CD8-positive, alpha-beta memory T cell (primary cell): ENCODE results near the gene TAOK2. TPM values are rescaled to one million over a fixed set of nuclear protein-coding genes. Genes with fewer than 3 reads are reported as not detected.
A peak's percentile ranks its signal among the peaks of the same experiment; 100 is the strongest.

Experiments used
- CTCF ChIA-PET: fragments of 350-600 bp; sonication (Branson Sonifier 250); formaldehyde crosslinking; loops from one replicate; lab custom pipeline; 2021; ENCODE audit warnings: antibody characterized with exemption; lab: Charles Lee
- POLR2A ChIA-PET: fragments of 350-600 bp; sonication (Branson Sonifier 250); formaldehyde crosslinking; loops from one replicate; lab custom pipeline; 2021; ENCODE audit warnings: antibody characterized with exemption; lab: Charles Lee
- DNase-seq, 5 donors: peaks; one replicate each; pipeline versions ENCODE4 v3.0.0 to v3.0.0-alpha.2; 2020 to 2022; ENCODE audit warnings: mixed read lengths in 1 of 5
- H3K27ac ChIP-seq: one replicate; pipeline ENCODE4 v1.7.0; 2013; ENCODE audit warnings: low read depth, mild to moderate bottlenecking, low read length, moderate library complexity
- H3K27me3 ChIP-seq: 2 replicates; pipeline ENCODE4 v1.7.0; 2013; ENCODE audit warnings: low read length, mild to moderate bottlenecking; ENCODE audit not compliant: insufficient read depth, poor library complexity, severe bottlenecking
- H3K36me3 ChIP-seq: 2 replicates; pipeline ENCODE4 v1.7.0; 2013; ENCODE audit warnings: mild to moderate bottlenecking, low read length, moderate library complexity; ENCODE audit not compliant: insufficient read depth
- H3K4me1 ChIP-seq: 2 replicates; pipeline ENCODE4 v1.7.0; 2013; ENCODE audit warnings: mild to moderate bottlenecking, low read length, moderate library complexity; ENCODE audit not compliant: insufficient read depth
- H3K4me3 ChIP-seq: 2 replicates; pipeline ENCODE4 v1.7.0; 2013; ENCODE audit warnings: mild to moderate bottlenecking, low read length
- H3K9me3 ChIP-seq: 2 replicates; pipeline ENCODE4 v1.7.0; 2013; ENCODE audit warnings: mild to moderate bottlenecking, low read length
- H3K27ac Mint-ChIP-seq, 8 donors: one replicate each; pipeline ENCODE4 v1.8.0; 2020 to 2021; ENCODE audit warnings: mixed read lengths in 8 of 8, mild to moderate bottlenecking in 6 of 8, inconsistent platforms in 3 of 8, moderate library complexity in 3 of 8
- H3K27me3 Mint-ChIP-seq, 2 donors: one replicate each; pipeline ENCODE4 v1.8.0; 2020 to 2021; ENCODE audit warnings: mixed read lengths in 2 of 2, mild to moderate bottlenecking in 1 of 2, moderate library complexity in 1 of 2
- H3K36me3 Mint-ChIP-seq, 3 donors: one replicate each; pipeline ENCODE4 v1.8.0; 2020 to 2021; ENCODE audit warnings: mixed read lengths in 3 of 3, inconsistent platforms in 1 of 3, mild to moderate bottlenecking in 1 of 3
- H3K4me1 Mint-ChIP-seq, 3 donors: one replicate each; pipeline ENCODE4 v1.8.0; 2020 to 2021; ENCODE audit warnings: mixed read lengths in 3 of 3, inconsistent platforms in 1 of 3, mild to moderate bottlenecking in 1 of 3
- H3K4me3 Mint-ChIP-seq, 7 donors: one replicate each; pipeline ENCODE4 v1.8.0; 2020 to 2021; ENCODE audit warnings: mixed read lengths in 7 of 7, mild to moderate bottlenecking in 6 of 7, moderate library complexity in 4 of 7, inconsistent platforms in 2 of 7
- H3K9me3 Mint-ChIP-seq, 5 donors: one replicate each; pipeline ENCODE4 v1.8.0; 2020 to 2022; ENCODE audit warnings: mixed read lengths in 5 of 5, mild to moderate bottlenecking in 3 of 5, moderate library complexity in 2 of 5, inconsistent platforms in 1 of 5
- polyA plus RNA-seq: library from polyadenylated mRNA; unstranded; fragments of 300-500 nt; fragmentation: Illumina TruSeq; gene quantifications from one replicate; pipeline ENCODE4 v1.2.3, GENCODE V29; 2021
- total RNA-seq, 2 experiments: library from RNA; stranded (reverse); gene quantifications; one replicate each; pipeline ENCODE4 v1.2.3, GENCODE V29; 2021

The TAOK2 gene
- total and polyA plus RNA-seq, 3 experiments from 2014 or later = 7.1 to 44.3 (median 41.8) TPM

GRCh38 chr16:29991571-29991904 is 17.9 kb downstream of the TAOK2 start:
- no peak for DNase-seq
- peaks cover 17 to 27% (median 18%) of the 10 kb centered on the region in 3 donors for H3K4me1 Mint-ChIP-seq
- no peaks in the 10 kb centered on the region for H3K9me3 ChIP-seq
- no peak overlapping the region for H3K27ac Mint-ChIP-seq
- H3K4me1 ChIP-seq = peaks cover 12% of the 10 kb centered on the region
- no peaks in the 10 kb centered on the region for H3K27me3 ChIP-seq
- no peaks in the 10 kb centered on the region for H3K9me3 Mint-ChIP-seq
- no peak overlapping the region for H3K4me3 Mint-ChIP-seq
- ChIA-PET CTCF (no interaction called here), POLR2A (no interaction called here)
- H3K4me3 ChIP-seq = no peak overlapping the region
- H3K36me3 Mint-ChIP-seq = peaks cover 6 to 74% (median 13%) of the 10 kb centered on the region in 3 donors
- no peak overlapping the region for H3K27ac ChIP-seq
- H3K36me3 ChIP-seq = peaks cover 6% of the 10 kb centered on the region
- H3K27me3 Mint-ChIP-seq = no peaks in the 10 kb centered on the region

- CTCF ChIA-PET = interaction anchor here (0.9 kb wide), 1 partner anchor 19 kb away, joined by 3 read pairs; the partner anchor contains the start of gene TAOK2
- peak overlapping the region in 2 of 8 donors; percentile 49 to 67 for H3K27ac Mint-ChIP-seq
Observed at GRCh38 chr16:29992344-29992967, 18.8 kb downstream of the TAOK2 start.

GRCh38 chr16:29993191-29993902 is 19.7 kb downstream of the TAOK2 start:
- Histone ChIP-seq H3K4me1 (peaks cover 19% of the 10 kb centered on the region), H3K9me3 (no peaks in the 10 kb centered on the region), H3K36me3 (peaks cover 6% of the 10 kb centered on the region), H3K4me3 (no peak overlapping the region), H3K27me3 (no peaks in the 10 kb centered on the region), H3K27ac (no peak overlapping the region)
- Mint-ChIP-seq H3K4me3 (peak overlapping the region in 4 of 7 donors; percentile 62 to 99 (median 96)), H3K36me3 (peaks cover 6 to 76% (median 10%) of the 10 kb centered on the region in 3 donors), H3K27me3 (no peaks in the 10 kb centered on the region), H3K9me3 (no peaks in the 10 kb centered on the region), H3K27ac (peak overlapping the region in 2 of 8 donors; percentile 90 to 99), H3K4me1 (peaks cover 25 to 42% (median 32%) of the 10 kb centered on the region in 3 donors)
- ChIA-PET POLR2A (interaction anchor here (1.0 to 1.2 kb wide), 3 partner anchors 13 to 68 kb away, joined by 3 read pairs; partner anchors contain the start of gene TAOK2), CTCF (interaction anchor here (0.8 to 0.9 kb wide), 2 partner anchors 20 to 39 kb away, joined by 3 read pairs; partner anchors contain the start of gene TAOK2)
- DNase-seq = no peak

More at GRCh38 chr16:29992344-29992967, 18.8 kb downstream of the TAOK2 start:
- no peaks in the 10 kb centered on the region for H3K9me3 ChIP-seq
- H3K36me3 ChIP-seq = peaks cover 6% of the 10 kb centered on the region
- H3K4me1 ChIP-seq = peaks cover 19% of the 10 kb centered on the region
- Mint-ChIP-seq H3K9me3 (no peaks in the 10 kb centered on the region), H3K4me1 (peaks cover 23 to 34% (median 25%) of the 10 kb centered on the region in 3 donors), H3K36me3 (peaks cover 6 to 77% (median 10%) of the 10 kb centered on the region in 3 donors), H3K27me3 (no peaks in the 10 kb centered on the region), H3K4me3 (peak overlapping the region in 3 of 7 donors; percentile 41 to 67 (median 57))
- H3K27me3 ChIP-seq = no peaks in the 10 kb centered on the region
- no peak overlapping the region for H3K4me3 ChIP-seq
- no peak for DNase-seq
- POLR2A ChIA-PET = interaction anchor here (1.1 kb wide), 1 partner anchor 19 kb away, joined by 3 read pairs; the partner anchor contains the start of gene TAOK2
- no peak overlapping the region for H3K27ac ChIP-seq

- H3K27ac ChIP-seq = no peak overlapping the region
Observed at GRCh38 chr16:29993903-29994599, 20.4 kb downstream of the TAOK2 start.

GRCh38 chr16:29994600-29995323 is 21.1 kb downstream of the TAOK2 start:
- Histone ChIP-seq H3K4me3 (peak overlapping the region; percentile 83), H3K27me3 (no peaks in the 10 kb centered on the region), H3K4me1 (peaks cover 19% of the 10 kb centered on the region), H3K27ac (peak overlapping the region; percentile 95), H3K36me3 (peaks cover 6% of the 10 kb centered on the region), H3K9me3 (no peaks in the 10 kb centered on the region)
- H3K36me3 Mint-ChIP-seq = peaks cover 0 to 74% (median 8%) of the 10 kb centered on the region in 3 donors
- H3K27me3 Mint-ChIP-seq = no peaks in the 10 kb centered on the region
- peak in 2 of 5 donors; percentile 58 to 62 for DNase-seq
- H3K9me3 Mint-ChIP-seq = no peaks in the 10 kb centered on the region
- ChIA-PET POLR2A (interaction anchor here (0.6 to 3.8 kb wide), 5 partner anchors 9 to 236 kb away, joined by 3 to 14 read pairs (median 4); partner anchors contain the start of genes PAGR1, TAOK2 and TMEM219), CTCF (interaction anchor here (0.8 to 1.9 kb wide), 3 partner anchors 14 to 131 kb away, joined by 3 to 4 read pairs (median 4); partner anchors contain the start of genes CDIPT and TAOK2)
- peaks cover 29 to 54% (median 44%) of the 10 kb centered on the region in 3 donors for H3K4me1 Mint-ChIP-seq
- H3K27ac Mint-ChIP-seq = peak overlapping the region; percentile 96 to 99 (median 98)
- peak overlapping the region; percentile 95 to 99 (median 96) for H3K4me3 Mint-ChIP-seq

More at GRCh38 chr16:29993903-29994599, 20.4 kb downstream of the TAOK2 start:
- no peak for DNase-seq
- CTCF ChIA-PET = interaction anchor here (0.8 kb wide), 1 partner anchor 38 kb away, joined by 3 read pairs; no protein-coding TSS in a partner anchor
- H3K36me3 Mint-ChIP-seq = peaks cover 4 to 74% (median 9%) of the 10 kb centered on the region in 3 donors
- no peak overlapping the region for H3K4me3 ChIP-seq
- H3K4me1 ChIP-seq = peaks cover 19% of the 10 kb centered on the region
- H3K27me3 ChIP-seq = no peaks in the 10 kb centered on the region
- H3K27me3 Mint-ChIP-seq = no peaks in the 10 kb centered on the region
- H3K36me3 ChIP-seq = peaks cover 6% of the 10 kb centered on the region
- no peaks in the 10 kb centered on the region for H3K9me3 ChIP-seq
- peak overlapping the region; percentile 53 to 99 (median 70) for H3K4me3 Mint-ChIP-seq
- H3K27ac Mint-ChIP-seq = peak overlapping the region; percentile 14 to 99 (median 88)
- POLR2A ChIA-PET = interaction anchor here (1.0 to 3.8 kb wide), 5 partner anchors 13 to 178 kb away, joined by 3 to 14 read pairs (median 4); partner anchors contain the start of genes PAGR1, TAOK2 and TMEM219
- no peaks in the 10 kb centered on the region for H3K9me3 Mint-ChIP-seq
- H3K4me1 Mint-ChIP-seq = peaks cover 26 to 46% (median 37%) of the 10 kb centered on the region in 3 donors

GRCh38 chr16:29995324-29995910 is 21.7 kb downstream of the TAOK2 start, which contains the start of gene HIRIP3:
HIRIP3 (minus strand) TSS chr16:29995617; CDS start chr16:29995605, 12 bp downstream.
- Mint-ChIP-seq H3K9me3 (no peaks in the 10 kb centered on the region), H3K4me3 (peak within 1 kb of the TSS; percentile 95 to 99 (median 96)), H3K27ac (peak within 1 kb of the TSS; percentile 96 to 99 (median 98)), H3K36me3 (peaks cover 0 to 72% (median 8%) of the 10 kb centered on the region in 3 donors), H3K4me1 (peaks cover 30 to 55% (median 46%) of the 10 kb centered on the region in 3 donors), H3K27me3 (no peaks in the 10 kb centered on the region)
- ChIA-PET POLR2A (interaction anchor here (0.6 to 3.8 kb wide), 7 partner anchors 9 to 347 kb away, joined by 3 to 14 read pairs (median 3); partner anchors contain the start of genes PAGR1, TAOK2 and TMEM219), CTCF (interaction anchor here (0.8 to 1.9 kb wide), 4 partner anchors 14 to 147 kb away, joined by 3 to 4 read pairs (median 4); partner anchors contain the start of genes CDIPT and TAOK2)
- Histone ChIP-seq H3K36me3 (peaks cover 4% of the 10 kb centered on the region), H3K27me3 (no peaks in the 10 kb centered on the region), H3K9me3 (no peaks in the 10 kb centered on the region), H3K27ac (peak within 1 kb of the TSS; percentile 95), H3K4me3 (peak within 1 kb of the TSS; percentile 83), H3K4me1 (peaks cover 19% of the 10 kb centered on the region)
- DNase-seq = peak; percentile 84 to 91 (median 84)
